HG02970 (cell line): ENCODE results near the gene CTSC.
"Not testable (repeated sequence)": the region's sequence is repeated elsewhere in the genome, so short reads cannot be mapped to it uniquely, and the experiment has no call there.

ENCODE experiments used
- ATAC-seq: cut with Tn5 transposase; IDR thresholded peaks from one replicate; pipeline ENCODE4 v1.9.1; 2021; ENCODE audit warnings: mild to moderate bottlenecking, moderate library complexity, moderate number of reproducible peaks; ENCODE audit not compliant: unreplicated experiment, low FRiP score

Gene CTSC

DNA sequence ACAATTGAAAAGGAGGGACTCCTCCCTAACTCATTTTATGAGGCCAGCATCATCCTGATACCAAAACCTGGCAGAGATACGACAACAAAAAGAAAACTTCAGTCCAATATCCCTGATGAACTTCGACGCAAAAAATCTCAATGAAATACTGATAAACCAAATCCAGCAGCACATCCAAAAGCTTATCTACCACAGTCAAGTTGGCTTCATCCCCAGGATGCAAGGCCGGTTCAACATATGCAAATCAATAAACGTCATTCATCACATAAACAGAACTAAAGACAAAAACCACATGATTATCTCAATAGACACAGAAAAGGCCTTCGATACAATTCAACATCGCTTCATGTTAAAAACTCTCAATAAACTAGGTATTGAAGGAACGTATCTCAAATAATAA is 14.7 kb downstream of the CTSC start:
- ATAC-seq = not testable (repeated sequence)

DNA sequence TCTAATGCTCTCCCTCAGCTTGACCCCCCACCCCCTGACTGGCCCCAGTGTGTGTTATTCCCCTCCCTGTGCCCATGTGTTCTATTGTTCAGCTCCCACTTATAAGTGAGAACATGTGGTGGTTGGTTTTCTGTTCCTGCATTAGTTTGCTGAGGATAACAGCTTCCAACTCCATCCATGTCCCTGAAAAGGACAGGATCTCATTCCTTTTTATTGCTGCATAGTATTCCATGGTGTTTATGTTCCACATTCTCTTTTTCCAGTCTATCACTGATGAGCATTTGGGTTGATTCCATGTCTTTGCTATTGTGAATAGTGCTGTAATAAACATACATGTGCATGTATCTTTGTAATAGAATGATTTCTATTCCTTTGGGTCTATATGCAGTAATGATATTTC is 16.1 kb downstream of the CTSC start:
- ATAC-seq = not testable (repeated sequence)

- ATAC-seq = no peak
Measured at GRCh38 chr11:88320149-88320559, 17.4 kb downstream of the CTSC start.

DNA sequence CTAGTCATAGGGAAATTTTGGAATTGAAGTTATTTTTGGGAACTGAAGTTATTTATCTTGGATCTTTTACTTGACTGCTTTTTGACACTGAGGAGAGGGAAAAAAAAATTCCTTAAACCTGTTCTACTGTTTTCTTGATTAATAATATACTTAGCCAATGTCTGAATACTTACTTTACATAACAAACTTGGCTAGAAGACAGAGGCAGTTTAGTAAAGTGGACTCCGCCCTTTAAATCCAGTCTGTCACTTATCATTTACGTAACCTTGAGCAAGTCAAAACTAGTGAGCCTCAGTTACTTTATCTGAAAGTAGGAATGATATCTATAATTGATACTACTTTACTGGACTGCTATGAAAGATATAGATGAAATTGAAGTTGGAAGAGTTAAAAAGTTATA is 19.5 kb downstream of the CTSC start:
- no peak for ATAC-seq

- ATAC-seq = no peak
Measured at GRCh38 chr11:88317536-88317935, 20.0 kb downstream of the CTSC start.

DNA sequence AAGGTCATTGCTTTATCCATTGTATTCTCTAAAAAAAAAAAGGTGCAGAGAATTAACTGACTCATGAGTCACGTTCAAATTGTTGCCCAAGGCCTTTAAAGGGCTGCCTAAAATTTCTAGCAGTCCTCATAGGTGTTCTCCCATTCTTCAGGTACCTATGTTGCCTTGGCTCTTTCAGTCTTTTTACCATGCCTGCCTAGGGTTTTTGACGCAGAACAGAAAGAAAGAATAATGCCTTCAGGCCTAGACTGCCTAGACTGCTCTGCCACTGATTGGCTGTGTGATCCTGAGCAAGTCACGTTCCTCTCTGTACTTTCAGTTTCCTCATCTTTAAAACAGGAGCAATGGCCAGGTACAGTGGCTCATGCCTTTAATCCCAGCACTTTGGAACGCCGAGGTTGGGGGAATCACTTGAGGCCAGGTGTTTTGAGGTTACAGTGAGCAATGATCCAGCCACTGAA is 21.5 kb downstream of the CTSC start:
- no peak for ATAC-seq

- ATAC-seq = no peak
Measured at GRCh38 chr11:88315015-88315414, 22.5 kb downstream of the CTSC start.

GRCh38 chr11:88313441-88313840 is 24.1 kb downstream of the CTSC start:
- ATAC-seq = no peak

- no peak for ATAC-seq
Measured at GRCh38 chr11:88312628-88313027, 24.9 kb downstream of the CTSC start.

DNA sequence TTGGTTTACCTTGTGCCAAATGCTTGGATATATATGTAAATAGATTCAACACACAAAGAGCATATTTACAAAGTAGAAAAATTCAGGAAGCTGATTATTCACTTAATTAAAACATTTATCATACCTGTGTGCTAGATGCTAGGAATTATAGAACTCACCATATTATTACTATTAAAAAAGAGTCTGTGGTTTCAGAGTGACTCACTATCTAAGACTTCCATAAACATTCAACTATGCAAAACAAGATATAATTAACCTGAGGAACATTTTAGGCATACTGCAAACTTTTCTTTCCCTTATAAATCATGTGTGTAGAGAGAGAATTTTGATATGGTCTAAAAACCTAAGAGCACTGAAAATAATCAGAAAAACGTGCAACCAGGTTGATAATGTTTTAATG is 27.3 kb downstream of the CTSC start:
- no peak for ATAC-seq

DNA sequence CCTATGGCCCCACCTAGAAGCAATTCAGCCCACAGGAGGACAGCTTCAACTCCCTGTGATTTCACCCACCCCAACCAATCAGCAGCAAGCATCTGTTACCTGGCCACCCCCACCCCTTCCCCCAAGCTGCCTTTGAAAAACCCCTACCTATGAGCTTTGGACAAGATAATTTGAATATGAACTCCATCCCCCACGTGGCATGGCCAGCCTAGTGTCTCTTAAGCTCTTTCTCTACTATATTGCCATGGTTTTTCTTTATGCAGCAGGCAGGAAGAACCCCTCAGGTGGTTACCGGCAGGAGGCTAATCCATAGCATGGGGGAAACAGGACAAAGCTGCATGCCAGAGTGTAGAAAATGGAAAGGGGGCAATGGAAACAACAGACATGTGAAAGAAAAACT is 29.0 kb downstream of the CTSC start:
- ATAC-seq = no peak

GRCh38 chr11:88307749-88308425 is 29.6 kb downstream of the CTSC start:
- ATAC-seq = no peak

GRCh38 chr11:88306785-88307184 is 30.8 kb downstream of the CTSC start:
- ATAC-seq = no peak

DNA sequence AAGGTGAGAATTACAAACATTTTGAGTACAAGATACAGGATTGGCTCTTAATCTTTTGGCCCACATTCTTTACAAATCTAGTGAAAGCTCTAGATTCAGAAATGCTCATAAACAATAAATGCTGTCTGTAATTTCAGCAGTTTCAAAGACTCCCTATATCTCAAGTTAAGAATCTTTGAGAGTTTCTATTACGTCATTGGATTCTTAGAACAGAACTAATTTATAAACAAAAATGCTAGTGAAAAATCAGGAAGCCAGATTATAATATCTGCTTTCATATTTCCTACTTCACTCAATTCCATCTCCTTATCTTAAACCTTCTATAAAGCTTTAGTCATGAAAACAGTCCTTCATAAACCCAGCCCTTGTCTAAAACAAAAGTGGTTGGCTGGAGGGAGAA is 32.1 kb downstream of the CTSC start:
- ATAC-seq = no peak

DNA sequence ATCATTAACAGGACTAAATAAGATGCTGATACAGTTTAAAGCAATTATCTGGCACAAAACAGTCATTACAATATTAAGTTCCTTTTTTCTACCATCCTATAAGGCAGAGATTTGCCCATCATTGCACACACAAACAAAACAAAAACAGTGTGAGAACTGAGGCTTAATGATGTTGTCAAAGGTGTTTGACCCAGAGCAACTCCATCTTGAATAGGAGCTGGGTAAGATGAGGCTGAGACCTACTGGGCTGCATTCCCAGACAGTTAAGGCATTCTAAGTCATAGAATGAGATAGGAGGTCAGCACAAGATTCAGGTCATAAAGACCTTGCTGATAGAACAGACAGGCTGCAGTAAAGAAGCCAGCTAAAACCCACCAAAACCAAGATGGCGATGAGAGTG is 33.2 kb downstream of the CTSC start:
- no peak for ATAC-seq

DNA sequence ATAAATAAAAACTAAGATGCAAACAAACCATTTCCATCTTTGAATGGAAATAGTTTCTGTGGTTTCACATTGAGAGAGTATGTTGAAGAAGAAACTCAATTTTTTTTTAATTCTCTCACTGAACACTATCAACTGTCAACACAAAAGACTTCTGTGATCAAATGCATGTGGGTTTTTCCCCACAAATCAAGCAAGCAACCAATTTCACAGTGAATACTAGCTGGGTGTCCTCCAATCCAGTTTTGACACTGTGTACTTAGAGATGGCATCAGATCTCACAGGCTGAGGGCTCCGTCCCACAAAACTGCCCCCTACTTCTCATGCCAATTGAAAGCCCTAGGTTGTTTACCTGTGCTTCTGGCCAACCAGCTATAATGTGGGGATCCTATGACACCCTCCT is 34.5 kb downstream of the CTSC start:
- ATAC-seq = no peak

DNA sequence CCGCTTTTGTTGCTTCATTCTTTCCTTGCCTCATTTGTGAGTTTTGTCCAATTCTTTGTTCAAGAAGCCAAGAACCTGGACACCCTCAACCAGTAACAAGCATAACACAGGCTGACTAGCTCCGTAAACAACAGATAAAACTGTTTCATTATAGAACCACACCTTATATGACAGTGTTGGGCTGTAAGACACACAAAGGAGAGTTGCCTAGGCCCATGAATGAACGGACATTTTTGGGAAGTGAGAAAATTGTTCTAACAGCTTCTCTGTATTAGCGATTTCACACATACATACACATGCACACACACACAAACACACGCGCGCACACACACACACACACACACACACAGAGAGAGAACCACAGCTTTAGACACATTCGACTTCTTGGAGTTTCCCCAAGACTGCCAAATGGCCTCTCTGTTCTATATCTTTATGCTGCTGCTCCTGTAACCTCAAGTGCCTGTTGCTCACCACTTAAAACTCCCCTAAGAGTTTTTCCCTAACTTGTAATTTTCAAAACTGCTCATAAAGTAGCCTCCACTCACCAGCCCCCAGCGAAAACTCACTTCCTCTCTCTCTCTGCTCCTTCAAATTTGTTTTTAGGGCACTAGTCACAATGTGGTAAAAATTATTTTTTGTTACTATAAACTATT is 35.9 kb downstream of the CTSC start:
- ATAC-seq = peak; percentile 38

GRCh38 chr11:88300888-88301487 is 36.5 kb downstream of the CTSC start:
- peak; percentile 74 for ATAC-seq

GRCh38 chr11:88297863-88298262 is 39.7 kb downstream of the CTSC start:
- ATAC-seq = no peak

- no peak for ATAC-seq
Measured at GRCh38 chr11:88297421-88297820, 40.1 kb downstream of the CTSC start.

DNA sequence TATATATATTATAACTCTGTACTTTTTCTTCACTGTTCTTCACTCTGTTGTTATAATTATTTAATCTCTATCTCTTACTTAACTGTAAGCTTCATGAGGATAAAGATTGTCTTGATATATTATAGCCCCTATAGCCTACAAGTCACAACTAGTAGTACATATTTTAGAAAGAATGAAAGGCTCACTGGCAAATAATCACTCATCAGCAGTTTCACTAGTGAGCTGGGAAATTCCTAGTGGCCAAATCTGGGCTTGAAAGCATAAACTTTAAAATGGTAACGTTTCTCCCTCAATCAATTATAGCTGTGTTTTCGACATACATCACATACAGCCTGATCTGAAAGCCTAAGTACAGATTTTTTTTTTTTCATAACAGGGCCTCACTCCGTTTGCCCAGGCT is 42.5 kb downstream of the CTSC start:
- no peak for ATAC-seq

DNA sequence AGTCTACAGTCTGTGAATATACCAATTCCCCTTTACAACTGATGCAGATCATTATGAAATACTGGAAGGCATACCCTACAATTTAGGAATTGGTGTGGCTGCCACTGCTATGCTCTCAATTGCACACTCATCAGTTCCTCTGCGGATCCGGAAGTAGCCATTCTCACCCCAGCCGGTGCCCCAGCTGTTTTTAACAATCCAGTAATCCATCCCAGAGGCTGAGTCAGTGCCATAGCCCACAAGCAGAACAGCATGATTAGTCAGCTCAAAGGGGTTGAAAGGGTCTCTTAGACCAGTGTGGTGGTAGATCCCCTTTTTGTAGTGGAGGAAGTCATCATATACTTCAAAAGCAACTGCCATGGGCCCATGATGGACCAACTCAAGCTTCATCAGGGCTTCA is 43.6 kb downstream of the CTSC start:
- no peak for ATAC-seq
